ENCODE data around the gene SLC1A3.
"Not testable (repeated sequence)": the region's sequence is repeated elsewhere in the genome, so short reads cannot be mapped to it uniquely, and the experiment has no call there.

Gene SLC1A3

DNA sequence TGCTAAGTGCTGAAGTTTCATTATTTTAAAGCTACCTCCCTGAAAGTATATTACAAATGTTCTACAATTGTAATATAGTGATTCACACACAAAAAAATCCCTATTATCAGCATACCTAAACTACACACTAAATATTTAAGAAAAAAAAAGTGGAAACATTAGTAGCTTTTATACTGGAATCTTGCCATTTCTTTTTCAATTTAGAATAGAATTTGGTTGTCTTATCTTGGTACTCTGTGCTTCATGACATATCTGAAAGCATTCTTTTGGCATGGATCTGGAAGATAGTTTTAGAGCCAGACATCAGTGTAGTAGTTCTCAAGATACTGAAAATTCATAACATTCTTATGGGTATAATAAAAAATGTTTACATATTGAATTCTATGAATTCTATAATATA, 35.0 kb downstream of the SLC1A3 start:
- Histone ChIP-seq H3K27me3 (ENCODE audit: insufficient read depth, insufficient read length) (no peaks in the 10 kb centered on the region), H3K9me3 (ENCODE audit: insufficient read depth, low read length) (no peaks in the 10 kb centered on the region), H3K9ac (ENCODE audit: insufficient read length, low read depth) (no peak overlapping the region), H3K4me3 (ENCODE audit: insufficient read length, low read depth) (no peak overlapping the region), H3K36me3 (ENCODE audit: insufficient read depth, insufficient read length, low read length) (peaks cover 24% of the 10 kb centered on the region), H3K4me1 (ENCODE audit: insufficient read depth, insufficient read length) (no peaks in the 10 kb centered on the region)
- TF ChIP-seq SUZ12 (IDR thresholded peaks at IDR 0.05; ENCODE audit: extremely low read depth, insufficient read depth, insufficient read length), result no peak
- no peak for TF ChIP-seq ZNF274 (IDR thresholded peaks at IDR 0.05; ENCODE audit: low read depth, low read length)
- TF ChIP-seq YY1 (IDR thresholded peaks at IDR 0.05; ENCODE audit: insufficient read depth, insufficient read length), result no peak
- DNase-seq (ENCODE audit: low read depth, low spot score), result no peak

DNA sequence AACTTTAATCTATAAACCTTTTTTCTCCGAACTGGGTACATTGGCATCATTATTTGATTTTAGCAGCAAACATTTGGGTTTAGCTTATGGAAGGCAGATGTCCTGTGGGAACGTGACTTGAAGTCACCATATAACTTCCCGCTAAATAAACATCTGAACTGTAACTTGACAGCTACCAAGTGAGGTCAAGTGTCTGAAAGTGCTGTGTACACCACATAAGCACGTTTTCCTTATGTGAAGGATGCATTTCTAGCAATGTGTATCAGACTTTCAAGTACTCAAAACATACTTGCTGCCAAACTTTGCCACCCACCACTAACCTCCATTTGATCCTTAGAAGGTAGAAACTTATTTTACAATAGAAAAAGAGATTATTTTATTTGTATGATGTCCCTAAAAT, 35.7 kb downstream of the SLC1A3 start:
- no peaks in the 10 kb centered on the region for H3K9me3 ChIP-seq (ENCODE audit: insufficient read depth, low read length)
- H3K9ac ChIP-seq (ENCODE audit: insufficient read length, low read depth), result no peak overlapping the region
- TF ChIP-seq ZNF274 (IDR thresholded peaks at IDR 0.05; ENCODE audit: low read depth, low read length), result no peak
- TF ChIP-seq YY1 (IDR thresholded peaks at IDR 0.05; ENCODE audit: insufficient read depth, insufficient read length), result no peak
- no peak for TF ChIP-seq SUZ12 (IDR thresholded peaks at IDR 0.05; ENCODE audit: extremely low read depth, insufficient read depth, insufficient read length)
- H3K4me1 ChIP-seq (ENCODE audit: insufficient read depth, insufficient read length), result no peaks in the 10 kb centered on the region
- DNase-seq (ENCODE audit: low read depth, low spot score), result no peak
- peaks cover 17% of the 10 kb centered on the region for H3K36me3 ChIP-seq (ENCODE audit: insufficient read depth, insufficient read length, low read length)
- no peak overlapping the region for H3K4me3 ChIP-seq (ENCODE audit: insufficient read length, low read depth)
- no peaks in the 10 kb centered on the region for H3K27me3 ChIP-seq (ENCODE audit: insufficient read depth, insufficient read length)

DNA sequence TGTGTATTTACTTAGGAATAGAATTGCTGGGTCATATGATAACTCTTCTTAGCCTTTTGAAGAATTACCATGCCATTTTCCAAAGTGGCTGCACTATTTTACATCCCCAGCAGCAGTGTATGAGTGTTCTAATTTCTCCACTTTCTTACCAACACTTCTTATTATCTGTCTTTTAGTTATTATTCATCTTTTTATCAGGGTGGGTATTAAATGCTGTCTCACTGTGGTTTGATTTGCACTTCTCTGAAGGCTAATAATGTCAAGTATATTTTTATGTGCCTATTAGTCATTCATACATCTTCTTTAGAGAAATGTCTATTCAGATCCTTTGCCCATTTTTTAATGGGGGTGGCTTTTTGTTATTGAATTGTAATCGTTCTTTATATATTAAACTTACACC, 36.8 kb downstream of the SLC1A3 start:
- no peaks in the 10 kb centered on the region for H3K4me1 ChIP-seq (ENCODE audit: insufficient read depth, insufficient read length)
- peaks cover 15% of the 10 kb centered on the region for H3K36me3 ChIP-seq (ENCODE audit: insufficient read depth, insufficient read length, low read length)
- TF ChIP-seq ZNF274 (IDR thresholded peaks at IDR 0.05; ENCODE audit: low read depth, low read length), result no peak
- no peak for TF ChIP-seq YY1 (IDR thresholded peaks at IDR 0.05; ENCODE audit: insufficient read depth, insufficient read length)
- no peak for TF ChIP-seq SUZ12 (IDR thresholded peaks at IDR 0.05; ENCODE audit: extremely low read depth, insufficient read depth, insufficient read length)
- no peaks in the 10 kb centered on the region for H3K27me3 ChIP-seq (ENCODE audit: insufficient read depth, insufficient read length)
- no peak overlapping the region for H3K9ac ChIP-seq (ENCODE audit: insufficient read length, low read depth)
- no peak for DNase-seq (ENCODE audit: low read depth, low spot score)
- no peaks in the 10 kb centered on the region for H3K9me3 ChIP-seq (ENCODE audit: insufficient read depth, low read length)
- no peak overlapping the region for H3K4me3 ChIP-seq (ENCODE audit: insufficient read length, low read depth)

DNA sequence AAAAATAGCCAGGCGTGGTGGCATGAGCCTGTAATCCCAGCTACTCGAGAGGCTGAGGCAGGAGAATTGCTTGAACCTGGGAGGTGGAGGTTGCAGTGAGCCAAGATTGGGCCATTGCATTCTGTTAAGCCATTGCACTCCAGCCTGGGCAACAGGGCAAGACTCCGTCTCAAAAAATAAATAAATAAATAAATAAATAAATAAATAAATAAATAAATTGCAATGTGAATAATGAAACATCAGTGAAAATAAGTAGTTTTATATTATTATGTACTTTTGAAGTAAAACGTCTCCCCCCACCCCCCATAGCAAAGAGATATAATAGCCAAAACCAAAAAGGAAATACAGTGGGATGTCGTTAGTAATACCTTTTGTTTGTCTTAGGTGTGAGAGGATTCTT, 37.4 kb downstream of the SLC1A3 start:
- not testable (repeated sequence) for DNase-seq (ENCODE audit: low read depth, low spot score); H3K4me1 ChIP-seq (ENCODE audit: insufficient read depth, insufficient read length)
- H3K36me3 ChIP-seq (ENCODE audit: insufficient read depth, insufficient read length, low read length), result peaks cover 15% of the 10 kb centered on the region

DNA sequence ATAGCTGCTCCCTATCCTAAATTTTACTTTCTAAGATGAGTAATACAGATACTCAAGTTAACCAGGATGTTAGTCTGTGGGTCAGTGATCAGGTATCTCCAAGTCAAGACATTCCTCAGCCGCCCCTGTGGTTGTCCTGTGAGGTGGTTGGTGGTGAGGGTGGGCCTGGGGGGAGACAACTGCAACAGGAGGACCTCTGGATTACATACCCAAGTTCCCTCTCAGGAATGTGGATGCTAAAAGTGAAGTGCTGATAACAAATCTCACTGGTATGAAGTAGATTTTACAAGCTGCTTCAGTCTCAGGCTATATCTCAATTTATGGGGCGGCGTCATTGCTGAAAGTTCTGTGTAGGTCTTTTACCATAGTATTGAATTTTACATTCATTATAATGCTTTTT, 38.3 kb downstream of the SLC1A3 start:
- Histone ChIP-seq H3K4me1 (ENCODE audit: insufficient read depth, insufficient read length) (no peaks in the 10 kb centered on the region), H3K9ac (ENCODE audit: insufficient read length, low read depth) (no peak overlapping the region)
- DNase-seq (ENCODE audit: low read depth, low spot score), result no peak

More for the DNA sequence above, 37.4 kb downstream of the SLC1A3 start:
- H3K27me3 ChIP-seq (ENCODE audit: insufficient read depth, insufficient read length); H3K9ac ChIP-seq (ENCODE audit: insufficient read length, low read depth); H3K4me3 ChIP-seq (ENCODE audit: insufficient read length, low read depth); H3K9me3 ChIP-seq (ENCODE audit: insufficient read depth, low read length): not testable (repeated sequence)

DNA sequence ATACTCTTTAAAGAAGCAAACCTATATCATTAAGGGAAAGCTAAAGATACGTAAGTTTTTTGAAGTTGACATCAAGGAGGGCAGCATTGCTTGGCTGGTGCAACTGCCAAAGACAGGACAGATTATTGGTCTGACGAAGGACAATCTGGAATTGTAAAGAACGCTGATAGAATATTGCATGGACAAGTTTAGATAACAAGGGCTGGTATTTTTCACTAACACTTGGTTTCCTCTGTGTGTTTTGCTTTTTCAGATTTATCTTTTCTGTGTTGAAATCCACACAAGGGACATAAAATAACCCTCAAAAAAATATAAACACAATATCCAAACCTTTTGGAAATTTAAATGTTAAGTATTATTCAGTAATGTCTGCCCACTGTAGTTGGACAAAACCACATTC, 39.7 kb downstream of the SLC1A3 start:
- H3K9ac ChIP-seq (ENCODE audit: insufficient read length, low read depth), result no peak overlapping the region
- H3K4me3 ChIP-seq (ENCODE audit: insufficient read length, low read depth), result no peak overlapping the region
- DNase-seq (ENCODE audit: low read depth, low spot score), result no peak
- no peaks in the 10 kb centered on the region for H3K4me1 ChIP-seq (ENCODE audit: insufficient read depth, insufficient read length)
- H3K36me3 ChIP-seq (ENCODE audit: insufficient read depth, insufficient read length, low read length), result peaks cover 7% of the 10 kb centered on the region
- no peaks in the 10 kb centered on the region for H3K27me3 ChIP-seq (ENCODE audit: insufficient read depth, insufficient read length)
- no peaks in the 10 kb centered on the region for H3K9me3 ChIP-seq (ENCODE audit: insufficient read depth, low read length)
- TF ChIP-seq ZNF274 (IDR thresholded peaks at IDR 0.05; ENCODE audit: low read depth, low read length), result no peak
- no peak for TF ChIP-seq YY1 (IDR thresholded peaks at IDR 0.05; ENCODE audit: insufficient read depth, insufficient read length)
- no peak for TF ChIP-seq SUZ12 (IDR thresholded peaks at IDR 0.05; ENCODE audit: extremely low read depth, insufficient read depth, insufficient read length)

More for the DNA sequence above, 38.3 kb downstream of the SLC1A3 start:
- Histone ChIP-seq H3K36me3 (ENCODE audit: insufficient read depth, insufficient read length, low read length) (peaks cover 12% of the 10 kb centered on the region), H3K4me3 (ENCODE audit: insufficient read length, low read depth) (no peak overlapping the region), H3K27me3 (ENCODE audit: insufficient read depth, insufficient read length) (no peaks in the 10 kb centered on the region), H3K9me3 (ENCODE audit: insufficient read depth, low read length) (no peaks in the 10 kb centered on the region)
- TF ChIP-seq SUZ12 (IDR thresholded peaks at IDR 0.05; ENCODE audit: extremely low read depth, insufficient read depth, insufficient read length), result no peak

DNA sequence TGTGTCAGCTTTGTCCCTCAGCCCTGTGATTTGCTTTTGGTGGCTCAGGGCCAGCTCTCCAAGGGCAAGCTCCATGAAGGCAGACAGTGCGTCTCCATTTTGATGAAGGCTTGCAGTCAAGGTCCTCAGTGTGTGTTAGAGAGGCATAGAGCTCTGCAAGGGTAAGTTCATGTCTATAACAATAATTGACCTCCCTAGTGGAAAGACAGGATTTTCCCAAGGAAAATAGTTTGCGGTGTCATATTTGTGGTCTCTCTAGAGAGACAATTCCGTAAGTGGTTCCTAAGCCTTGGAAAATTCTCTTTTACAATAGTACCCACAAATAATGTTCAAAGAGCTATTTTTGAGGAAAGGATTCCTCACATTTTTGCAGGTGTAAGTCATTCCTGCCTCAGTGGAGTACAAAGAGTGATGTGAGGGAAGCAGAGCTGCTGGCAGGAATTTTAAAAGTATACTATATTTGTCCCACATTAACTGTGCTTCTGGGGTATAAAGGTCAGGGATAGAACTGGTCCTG, 40.2 kb downstream of the SLC1A3 start:
- Histone ChIP-seq H3K27me3 (ENCODE audit: insufficient read depth, insufficient read length) (no peaks in the 10 kb centered on the region), H3K4me1 (ENCODE audit: insufficient read depth, insufficient read length) (no peaks in the 10 kb centered on the region), H3K36me3 (ENCODE audit: insufficient read depth, insufficient read length, low read length) (peaks cover 7% of the 10 kb centered on the region), H3K9me3 (ENCODE audit: insufficient read depth, low read length) (no peaks in the 10 kb centered on the region), H3K9ac (ENCODE audit: insufficient read length, low read depth) (no peak overlapping the region), H3K4me3 (ENCODE audit: insufficient read length, low read depth) (no peak overlapping the region)
- no peak for TF ChIP-seq YY1 (IDR thresholded peaks at IDR 0.05; ENCODE audit: insufficient read depth, insufficient read length)
- no peak for TF ChIP-seq ZNF274 (IDR thresholded peaks at IDR 0.05; ENCODE audit: low read depth, low read length)
- no peak for TF ChIP-seq SUZ12 (IDR thresholded peaks at IDR 0.05; ENCODE audit: extremely low read depth, insufficient read depth, insufficient read length)
- no peak for DNase-seq (ENCODE audit: low read depth, low spot score)

DNA sequence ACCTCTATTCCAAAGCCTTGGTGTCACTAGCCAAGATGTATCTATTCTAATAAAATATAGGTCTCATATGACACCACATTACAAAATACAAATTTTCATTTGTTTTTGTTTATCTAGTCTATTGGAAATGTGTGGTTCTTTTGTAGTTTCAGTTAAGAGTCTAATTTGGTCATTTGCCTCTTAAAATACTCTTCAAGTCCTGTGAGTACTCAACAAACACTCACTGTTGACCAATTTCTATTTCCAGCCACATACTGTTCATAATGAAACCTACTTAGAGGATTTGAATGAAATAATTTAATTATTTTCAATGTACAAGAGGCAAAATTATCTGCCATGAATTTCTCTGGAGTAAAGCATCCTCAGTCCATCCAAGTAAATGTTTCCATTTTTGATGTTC, 40.6 kb downstream of the SLC1A3 start:
- Histone ChIP-seq H3K9me3 (ENCODE audit: insufficient read depth, low read length) (no peaks in the 10 kb centered on the region), H3K36me3 (ENCODE audit: insufficient read depth, insufficient read length, low read length) (peaks cover 9% of the 10 kb centered on the region), H3K4me1 (ENCODE audit: insufficient read depth, insufficient read length) (no peaks in the 10 kb centered on the region), H3K9ac (ENCODE audit: insufficient read length, low read depth) (no peak overlapping the region), H3K4me3 (ENCODE audit: insufficient read length, low read depth) (no peak overlapping the region), H3K27me3 (ENCODE audit: insufficient read depth, insufficient read length) (no peaks in the 10 kb centered on the region)
- TF ChIP-seq YY1 (IDR thresholded peaks at IDR 0.05; ENCODE audit: insufficient read depth, insufficient read length) (no peak), ZNF274 (IDR thresholded peaks at IDR 0.05; ENCODE audit: low read depth, low read length) (no peak), SUZ12 (IDR thresholded peaks at IDR 0.05; ENCODE audit: extremely low read depth, insufficient read depth, insufficient read length) (no peak)
- no peak for DNase-seq (ENCODE audit: low read depth, low spot score)
